CD4-positive, alpha-beta T cell treated with Interleukin-6 at 100 ng/mL for 8 hours (primary cell): Measurements from ENCODE around the gene SND1.

ENCODE experiments used
- DNase-seq: peaks from one replicate; pipeline ENCODE4 v3.0.0-alpha.2; 2020; ENCODE audit warnings: mixed read lengths, low spot score

The SND1 gene

DNA sequence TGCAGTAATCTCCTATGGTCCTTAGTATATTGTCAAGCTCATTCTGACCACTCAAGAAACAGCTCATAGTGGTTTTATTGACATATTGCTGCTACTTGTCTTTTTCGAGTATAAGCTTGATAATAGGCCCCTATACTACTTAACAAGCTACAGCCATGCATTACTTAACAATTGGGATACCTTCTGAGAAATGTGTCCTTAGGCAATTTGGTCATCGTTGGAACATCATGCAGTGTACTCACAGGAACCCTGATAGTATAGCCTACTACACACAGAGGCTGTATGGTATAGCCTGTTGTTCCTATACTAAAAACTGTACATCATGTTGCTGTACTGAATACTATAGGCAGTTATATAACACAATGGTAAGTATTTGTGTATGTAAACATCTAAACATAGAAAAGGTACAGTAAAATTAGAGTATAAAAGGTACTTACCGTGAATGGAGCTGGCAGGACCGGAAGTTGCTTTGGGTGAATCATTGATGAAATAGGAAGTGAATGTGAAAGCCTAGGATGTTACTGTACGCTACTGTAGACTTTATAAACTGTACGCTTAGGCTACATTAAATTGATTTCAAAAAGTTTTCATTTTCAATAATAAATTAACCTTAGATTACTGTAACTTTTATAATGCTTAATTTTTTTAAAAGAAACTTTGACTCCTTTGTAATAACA is 218.4 kb downstream of the SND1 start:
- no peak for DNase-seq

DNA sequence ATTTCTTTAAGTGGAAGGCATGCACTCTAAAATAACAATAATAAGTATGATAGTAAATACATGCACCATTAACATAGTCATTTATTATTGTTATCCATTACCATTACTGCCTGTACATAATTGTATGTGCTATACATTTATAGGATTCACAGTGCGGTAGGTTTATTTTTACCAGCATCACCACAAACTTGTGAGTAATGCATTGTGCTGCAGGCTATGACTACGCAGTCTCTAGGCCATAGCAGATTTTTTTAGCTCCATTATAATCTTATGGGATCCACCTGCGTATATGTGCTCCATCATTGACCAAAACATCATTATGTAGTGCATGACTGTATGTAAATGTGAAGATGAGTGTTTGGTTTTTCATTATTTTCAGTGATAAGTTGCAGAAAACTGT is 219.2 kb downstream of the SND1 start:
- no peak for DNase-seq

DNA sequence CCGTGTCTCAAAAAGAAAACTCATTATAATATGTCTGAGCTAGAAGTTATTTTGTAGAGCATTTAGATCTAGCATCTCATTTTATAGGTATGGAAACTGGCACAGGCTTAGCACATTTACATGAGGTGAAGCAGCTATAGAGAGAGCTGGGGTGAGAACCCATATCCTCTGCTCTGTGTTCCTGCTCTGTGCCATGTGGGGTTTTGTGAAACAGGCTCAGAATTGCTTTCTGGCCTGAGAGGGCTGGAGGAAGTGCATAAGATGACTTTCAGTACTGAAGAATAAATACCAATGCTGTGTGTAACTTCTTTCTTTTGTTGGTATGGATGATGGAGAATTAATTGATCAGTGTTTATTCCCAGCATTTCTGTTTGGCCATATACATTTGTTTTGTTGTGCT is 220.1 kb downstream of the SND1 start:
- DNase-seq: no peak

DNA sequence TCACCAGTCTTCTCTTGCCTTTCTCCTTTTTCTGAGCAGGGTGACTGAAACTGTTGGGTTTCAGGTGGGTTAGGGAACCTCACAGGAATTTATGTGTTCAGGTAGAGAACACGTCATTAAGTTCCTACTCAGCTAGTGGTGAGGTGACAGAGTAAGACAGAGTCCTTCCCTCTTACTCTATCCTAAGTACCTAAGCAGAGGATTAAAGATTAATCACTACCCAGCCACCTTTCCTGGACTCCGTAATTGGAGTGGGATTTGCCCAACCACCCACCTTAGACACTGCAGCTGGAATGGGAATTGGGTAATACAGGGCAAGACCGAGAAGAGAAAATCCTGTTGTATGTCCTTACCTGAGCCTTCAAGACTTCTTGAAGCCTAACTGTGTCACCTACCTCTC is 221.2 kb downstream of the SND1 start:
- DNase-seq: no peak

DNA sequence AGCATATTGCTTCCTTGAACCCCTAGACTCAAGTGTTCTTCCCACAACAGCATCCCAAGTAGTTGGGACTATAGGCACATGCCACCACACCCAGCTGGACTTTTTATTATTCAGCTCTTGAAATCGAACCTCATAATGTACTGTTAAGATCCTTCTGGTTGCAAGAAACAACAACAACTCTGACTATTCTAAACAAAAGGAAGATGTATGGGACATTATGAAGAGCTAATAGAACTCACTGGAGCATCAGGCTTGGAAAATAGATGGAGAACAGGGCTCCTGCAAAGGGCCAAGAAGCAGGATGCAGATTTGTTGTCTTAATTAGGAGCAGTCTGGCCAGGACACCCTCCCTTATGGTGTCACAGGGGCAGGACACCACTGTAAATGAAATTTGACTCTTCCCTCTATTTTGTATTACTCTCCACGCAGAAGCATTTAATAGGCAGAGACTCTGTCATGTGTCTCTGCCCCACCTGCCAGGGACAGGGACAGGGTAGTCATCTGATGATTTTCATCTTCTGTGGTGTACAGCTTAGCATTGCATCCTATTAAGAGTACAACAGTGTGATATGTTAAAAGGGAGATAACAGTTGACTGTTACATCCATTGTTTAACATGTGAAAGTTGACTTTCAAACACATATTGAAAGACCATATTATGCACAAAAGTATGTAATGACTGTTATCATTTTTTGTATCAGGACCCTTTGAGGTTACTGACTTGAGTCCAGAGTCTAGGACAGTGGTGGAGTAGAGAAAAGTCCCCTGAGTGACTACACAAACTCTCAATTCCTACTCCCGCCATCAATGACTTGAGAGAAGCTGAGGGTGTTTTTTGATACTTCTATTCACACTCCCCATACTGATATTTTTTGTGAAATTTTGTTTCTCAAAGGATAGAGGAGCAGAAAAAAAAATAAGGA is 222.0 kb downstream of the SND1 start:
- DNase-seq: no peak

DNA sequence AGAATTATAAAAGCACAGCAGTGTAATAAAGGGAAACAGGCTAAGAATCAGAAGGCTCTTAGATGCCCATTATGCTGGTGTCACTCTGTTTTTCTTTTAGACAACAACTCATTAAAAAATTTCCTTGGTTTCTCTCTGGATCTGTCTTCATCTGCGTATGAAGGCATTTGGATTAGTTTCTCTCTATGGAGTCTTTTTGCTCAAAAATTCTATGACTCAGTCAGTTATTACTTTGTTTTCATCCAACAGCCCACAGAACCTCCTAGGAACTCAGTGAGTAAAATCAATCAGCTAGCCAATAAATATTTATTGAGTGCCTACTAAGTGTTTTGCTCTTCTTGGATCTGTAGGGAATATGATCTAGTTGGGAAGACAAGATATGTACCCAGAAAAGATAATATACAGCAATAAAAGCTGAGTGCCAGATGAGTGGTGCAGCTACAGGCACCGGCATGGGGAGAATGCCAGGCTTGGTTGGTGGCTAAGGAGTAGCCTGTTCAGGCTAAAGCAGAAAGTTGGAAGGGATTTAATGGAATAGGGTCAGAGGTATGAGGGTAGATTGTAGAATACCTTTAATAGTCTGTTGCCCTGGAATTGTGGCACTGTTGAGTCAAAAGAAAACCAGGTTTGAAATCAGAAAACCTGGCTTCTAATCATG is 223.1 kb downstream of the SND1 start:
- DNase-seq: no peak

DNA sequence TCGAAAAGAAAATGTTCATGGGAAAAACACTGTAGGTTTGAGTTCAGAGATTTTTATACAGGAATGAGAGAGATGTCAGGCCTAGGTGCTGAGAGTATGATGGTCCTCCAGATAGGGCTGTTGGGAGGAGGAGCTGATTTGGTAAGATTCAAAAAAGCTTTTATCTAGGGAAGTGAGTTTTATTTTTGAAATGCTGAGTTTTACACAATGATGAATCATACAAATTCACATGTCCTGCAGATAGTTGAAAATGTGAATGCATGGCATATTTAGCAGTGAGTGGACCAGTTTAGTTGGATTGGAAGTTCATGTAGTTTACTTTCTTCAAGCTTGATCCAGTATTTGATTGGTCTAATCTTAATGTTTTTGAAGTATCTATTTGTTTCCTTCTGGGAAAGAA is 224.4 kb downstream of the SND1 start:
- no peak for DNase-seq

DNA sequence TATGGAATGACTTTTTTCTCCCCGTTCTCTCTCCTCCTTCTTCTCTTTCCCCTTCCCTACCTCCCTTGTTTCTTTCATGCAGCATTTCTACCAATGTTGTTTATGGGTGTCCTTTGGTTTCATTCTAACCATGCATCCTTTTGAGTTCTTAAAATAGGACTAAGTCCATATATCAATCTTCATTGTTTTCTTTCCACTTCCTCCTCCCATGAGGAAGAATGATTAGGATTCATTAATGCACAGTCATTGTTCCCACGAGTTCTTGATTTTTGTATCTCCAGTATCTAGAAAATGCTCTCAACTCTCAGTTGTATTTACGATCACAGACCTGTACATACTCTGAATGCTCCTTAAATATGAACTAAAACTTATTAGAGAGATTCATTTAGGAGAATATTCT is 226.0 kb downstream of the SND1 start:
- no peak for DNase-seq

DNA sequence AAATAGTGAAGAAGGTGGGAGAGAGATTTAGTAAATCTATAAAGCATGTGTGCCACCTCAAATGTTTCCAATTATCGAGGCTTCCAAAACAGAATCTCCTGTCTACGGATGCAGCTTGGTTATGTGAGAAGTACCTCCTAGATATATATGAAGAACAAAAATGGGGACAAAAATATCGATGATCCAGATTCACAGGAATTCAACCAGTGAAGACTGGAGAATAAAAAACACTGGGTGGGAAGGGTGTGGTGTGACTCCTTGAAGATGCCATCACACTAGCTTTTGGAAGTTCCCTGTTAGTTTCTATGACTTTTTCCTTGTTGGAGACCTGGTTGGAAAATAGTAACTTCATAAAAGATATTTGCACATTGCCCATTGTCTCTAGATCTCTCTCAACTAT is 226.8 kb downstream of the SND1 start:
- no peak for DNase-seq

DNA sequence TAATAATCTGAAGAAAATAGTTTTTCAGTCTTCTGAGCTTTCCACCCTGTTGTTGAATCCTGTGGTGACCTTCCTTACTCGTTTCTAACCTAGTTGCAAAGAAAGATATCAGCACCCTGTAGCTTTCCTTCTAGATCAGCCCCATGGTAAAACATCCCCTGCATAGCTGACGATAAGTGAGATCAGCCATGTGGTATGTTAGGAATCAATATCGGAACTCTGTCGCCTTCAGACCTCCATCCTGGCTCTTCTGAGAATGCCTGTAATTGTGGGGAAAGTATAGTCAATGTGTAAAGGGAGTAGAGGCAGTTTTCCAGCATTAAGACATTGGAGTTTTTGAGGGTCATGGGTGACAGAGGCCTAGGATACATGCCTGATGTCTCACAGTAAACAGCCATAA is 227.4 kb downstream of the SND1 start:
- DNase-seq: no peak

DNA sequence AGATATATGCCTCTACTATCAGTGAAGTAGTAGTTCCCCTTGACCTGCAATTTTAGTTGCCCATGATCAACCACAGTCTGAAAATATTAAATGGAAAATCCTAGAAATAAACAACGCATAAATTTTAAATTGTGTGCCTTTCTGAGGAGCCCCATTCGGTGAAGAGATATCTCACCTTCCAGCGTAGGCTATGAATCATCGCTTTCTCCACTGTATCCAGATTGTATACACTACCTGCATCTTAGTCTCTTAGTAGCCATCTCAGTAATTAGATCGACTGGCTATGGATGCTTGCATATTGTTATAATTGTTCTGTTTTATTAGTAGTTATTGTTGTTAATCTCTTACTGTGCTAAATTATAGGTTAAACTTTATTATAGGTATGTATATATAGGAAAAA is 227.9 kb downstream of the SND1 start:
- no peak for DNase-seq

DNA sequence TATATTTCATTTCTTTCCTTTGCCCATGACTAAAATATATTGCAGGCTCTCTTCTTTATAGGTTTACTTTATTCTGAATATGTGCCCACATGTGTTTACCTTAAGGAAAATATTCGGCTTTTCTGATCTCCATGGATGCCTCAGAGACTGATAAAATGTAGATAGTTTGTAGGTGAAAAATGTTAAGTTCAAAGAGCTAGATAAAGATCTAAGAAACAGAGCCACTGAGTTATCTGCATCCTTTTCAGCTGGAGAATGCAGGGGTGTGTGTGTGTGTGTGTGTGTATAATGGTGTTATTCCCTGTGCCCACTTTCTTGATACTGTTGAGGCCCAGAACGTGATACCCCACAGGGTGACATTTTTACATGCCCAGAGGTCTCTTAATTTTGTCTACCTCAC is 228.5 kb downstream of the SND1 start:
- DNase-seq: no peak

DNA sequence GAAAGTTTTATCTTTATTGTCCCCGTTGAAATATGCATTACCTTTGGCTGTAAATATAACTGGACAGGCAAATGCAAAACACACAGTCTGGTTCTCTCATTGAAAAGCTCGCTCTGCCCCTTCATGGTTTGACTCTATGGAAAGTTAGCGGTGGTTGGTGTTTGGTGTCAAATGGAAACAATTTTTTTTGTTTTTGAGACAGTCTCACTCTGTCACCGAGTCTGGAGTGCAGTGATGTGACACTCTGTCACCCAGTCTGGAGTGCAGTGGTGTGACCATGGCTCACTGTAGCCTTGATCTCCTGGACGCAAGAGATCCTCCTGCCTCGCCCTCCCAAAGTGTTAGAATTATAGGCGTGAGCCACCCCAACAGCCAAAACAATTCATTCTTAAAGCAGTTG is 229.6 kb downstream of the SND1 start:
- DNase-seq: no peak

DNA sequence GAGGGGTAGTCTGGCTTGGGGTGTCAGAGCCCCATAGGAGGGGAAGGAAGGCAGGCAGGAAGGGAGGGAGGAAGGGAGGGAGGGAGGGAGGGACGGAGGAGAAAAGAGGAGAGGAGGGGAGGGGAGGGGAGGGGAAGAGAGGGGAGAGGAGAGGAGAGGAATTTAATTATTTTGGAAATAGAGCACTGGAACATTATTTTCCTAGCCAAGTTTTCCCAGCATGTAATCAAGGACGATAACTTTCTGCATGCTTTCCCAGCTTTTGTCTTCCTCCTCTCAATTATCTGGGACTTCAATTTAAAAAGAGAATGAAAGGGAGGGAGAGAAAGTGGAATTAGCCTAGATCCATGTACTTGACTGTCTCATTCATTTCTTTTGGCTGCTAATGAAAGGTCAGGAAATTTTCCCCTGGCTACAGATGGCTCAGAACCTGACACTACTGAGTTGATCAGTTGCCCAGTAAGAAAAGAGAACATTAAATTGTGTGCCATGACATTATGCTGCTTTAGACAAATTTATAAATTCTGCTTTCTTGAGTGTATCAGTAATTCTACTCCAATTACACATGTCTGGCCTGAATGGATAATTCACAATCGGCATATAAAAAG is 230.4 kb downstream of the SND1 start:
- no peak for DNase-seq

DNA sequence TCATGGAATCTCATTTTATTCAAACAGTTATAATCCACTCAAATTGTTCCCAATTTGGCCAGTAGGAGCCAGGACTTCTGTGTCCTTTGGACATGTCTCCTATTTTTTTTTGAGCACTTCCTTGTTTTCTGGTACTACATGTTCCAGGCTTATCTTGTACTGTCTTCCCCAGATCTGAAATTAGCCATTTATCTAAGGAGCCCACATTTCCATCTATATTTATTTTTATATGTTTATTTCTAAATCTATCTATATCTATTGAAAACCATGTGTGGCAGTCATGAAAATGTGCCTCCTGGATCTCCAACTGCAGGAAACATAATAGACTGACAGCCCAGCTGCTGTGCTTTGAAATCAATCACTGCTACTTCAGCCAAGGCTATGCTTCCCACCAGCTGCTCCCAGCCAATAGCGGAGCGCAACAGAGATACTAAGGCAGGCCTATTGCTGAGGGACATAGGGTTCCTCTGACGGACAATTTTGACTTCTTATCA is 232.1 kb downstream of the SND1 start:
- no peak for DNase-seq

DNA sequence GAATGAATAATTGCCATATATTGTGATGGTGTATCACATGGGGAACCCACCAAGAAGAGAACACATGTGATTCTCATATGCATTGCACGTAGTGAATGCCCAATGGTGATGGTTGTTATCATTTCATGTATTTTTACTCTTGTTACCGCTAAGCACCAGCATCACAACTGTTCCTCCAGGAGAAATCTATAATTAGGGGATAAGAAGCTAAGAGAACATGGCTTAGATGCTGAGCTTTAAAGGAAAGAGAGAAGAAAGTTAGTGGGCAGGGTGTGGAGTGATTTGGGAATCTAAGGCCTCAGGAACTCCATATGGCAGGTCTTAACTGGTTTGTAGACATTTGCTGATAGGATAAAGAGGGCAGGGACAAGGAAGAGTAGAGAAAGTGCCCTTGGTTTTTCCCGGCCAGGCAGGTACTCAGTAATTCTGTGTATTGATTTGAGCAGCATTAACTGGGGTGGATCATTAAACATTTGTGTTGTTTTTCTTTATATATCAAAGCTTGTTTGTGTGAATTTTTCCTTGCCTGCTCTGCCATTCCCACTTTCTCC is 233.3 kb downstream of the SND1 start:
- DNase-seq: no peak

DNA sequence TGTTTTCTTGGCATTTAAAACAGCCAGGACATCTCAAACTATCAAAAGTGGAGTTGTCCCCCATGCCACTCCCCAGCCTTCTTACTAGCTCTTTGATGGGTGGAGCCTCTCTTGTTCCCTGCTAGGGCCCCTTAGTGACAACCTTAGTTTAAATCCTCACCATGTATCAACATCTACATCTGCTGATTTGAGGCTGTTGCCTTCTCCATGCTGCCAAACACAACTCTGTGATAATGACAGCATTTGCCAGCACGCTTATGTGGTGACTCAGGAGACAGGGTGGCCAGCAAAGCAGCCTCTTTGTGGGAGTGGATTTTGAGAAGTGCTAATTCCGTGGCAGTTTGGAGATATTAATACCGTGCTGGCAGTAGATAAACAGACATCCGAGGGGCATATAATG is 233.8 kb downstream of the SND1 start:
- DNase-seq: no peak

DNA sequence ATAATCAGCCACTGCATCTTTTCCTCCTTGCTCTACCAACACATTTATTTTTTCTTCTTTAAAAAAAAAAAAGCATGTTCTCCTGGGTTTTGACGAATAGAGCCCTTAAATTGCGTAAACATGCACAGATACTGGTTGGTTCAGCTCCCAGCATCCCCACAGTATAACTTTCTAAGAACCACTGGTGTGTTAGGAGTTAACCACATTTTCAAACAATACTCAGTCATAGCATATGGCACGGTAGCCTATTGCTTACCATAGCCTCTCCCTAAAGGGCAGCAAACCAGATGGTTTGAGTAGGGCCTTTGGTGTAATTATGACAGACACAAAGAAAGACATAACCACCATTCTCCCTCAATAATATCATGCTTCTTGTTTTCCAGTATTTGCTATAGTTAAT is 234.3 kb downstream of the SND1 start:
- no peak for DNase-seq

DNA sequence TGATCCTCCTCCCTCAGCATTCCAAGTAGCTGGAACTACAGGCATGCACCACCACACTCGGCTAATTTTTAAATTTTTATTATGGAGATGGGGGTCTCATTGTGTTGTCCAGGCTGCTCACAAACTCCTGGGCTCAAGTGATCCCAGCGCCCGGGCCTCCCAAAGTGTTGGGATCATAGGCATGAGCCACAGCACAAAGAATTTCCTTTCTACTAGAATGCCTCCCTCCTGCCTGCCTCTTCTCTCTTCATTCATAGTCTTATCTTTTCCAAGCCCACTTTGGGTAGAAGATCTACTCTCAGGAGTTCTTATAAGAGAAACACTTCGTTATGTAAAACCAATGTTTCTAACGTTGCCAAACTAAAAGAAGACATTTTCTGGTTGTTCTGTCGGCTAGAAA is 235.1 kb downstream of the SND1 start:
- no peak for DNase-seq

DNA sequence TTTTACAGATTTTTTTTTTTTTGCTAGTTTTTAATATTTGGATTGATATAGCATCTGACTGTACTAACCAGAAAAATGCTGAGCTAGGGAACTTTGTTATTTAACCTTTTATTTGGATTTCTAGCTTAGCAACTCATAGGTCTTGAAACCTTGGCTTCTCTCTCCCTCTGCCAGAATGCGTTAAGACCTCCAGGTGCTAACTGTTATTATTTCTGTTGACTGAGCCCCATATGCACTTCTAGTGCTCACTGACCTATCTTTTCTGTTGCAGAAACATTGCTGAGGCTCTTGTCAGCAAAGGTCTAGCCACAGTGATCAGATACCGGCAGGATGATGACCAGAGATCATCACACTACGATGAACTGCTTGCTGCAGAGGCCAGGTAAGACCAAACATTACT is 235.6 kb downstream of the SND1 start:
- no peak for DNase-seq

DNA sequence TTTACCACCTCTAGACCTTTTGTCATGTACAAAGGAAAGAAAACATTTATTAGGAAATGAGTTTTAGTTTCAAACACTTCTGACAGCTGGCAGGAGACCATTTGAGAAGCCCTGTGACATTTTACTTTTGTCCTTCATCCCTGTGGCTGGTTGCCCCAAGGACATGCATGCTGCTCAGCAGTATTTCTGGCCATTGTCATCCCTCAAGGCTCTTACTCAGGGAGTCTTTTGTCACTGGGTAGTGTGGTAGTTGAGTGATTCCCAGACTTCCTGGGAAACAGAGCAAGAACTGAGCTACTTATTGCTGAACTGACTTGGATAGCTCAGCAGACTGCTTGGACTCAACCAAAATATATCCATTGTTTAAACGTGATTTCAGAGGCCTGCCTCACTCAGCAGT is 236.4 kb downstream of the SND1 start:
- DNase-seq: no peak

DNA sequence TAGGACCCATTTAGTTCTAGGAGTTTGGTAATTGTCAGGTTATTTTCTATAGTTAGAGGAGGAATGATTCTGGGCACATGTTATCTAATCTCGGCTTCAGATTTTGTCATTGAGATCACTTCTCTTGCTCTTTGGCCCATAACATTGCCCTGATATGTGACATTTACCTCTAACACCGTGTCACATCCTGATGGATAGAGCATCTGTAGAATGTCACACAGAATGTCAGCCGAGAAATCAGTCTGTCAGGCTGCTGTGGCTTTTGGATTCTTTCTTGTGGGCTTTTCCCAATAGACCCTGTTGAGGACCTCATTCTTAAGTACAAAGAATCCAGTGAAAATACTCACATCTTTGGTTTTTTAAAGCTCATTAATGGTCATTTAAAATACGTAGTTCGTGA is 236.8 kb downstream of the SND1 start:
- DNase-seq: no peak
